Neural progenitor cell (in vitro differentiated cells): ENCODE measurements around the gene ZNF337. TPM values are rescaled to one million over a fixed set of nuclear protein-coding genes. Genes with fewer than 3 reads are reported as not detected.
"Not testable (repeated sequence)": the region's sequence is repeated elsewhere in the genome, so short reads cannot be mapped to it uniquely, and the experiment has no call there.

Experiments
- DNase-seq: peaks from one replicate; pipeline ENCODE4 v3.0.0-alpha.2; 2016; ENCODE audit warnings: low spot score
- H2AFZ ChIP-seq: fragments of 200-600 bp; sonication (generic); replicated peaks from 2 replicates; pipeline ENCODE4 v1.6.1; 2016; ENCODE audit warnings: antibody characterized with exemption
- H3F3A ChIP-seq: fragments of 200-600 bp; sonication (generic); 2 replicates; pipeline ENCODE4 v1.6.1; 2016; ENCODE audit warnings: antibody characterized with exemption, low read depth
- H3K27ac ChIP-seq: fragments of 200-600 bp; sonication (generic); 2 replicates; pipeline ENCODE4 v1.5.1; 2016; ENCODE audit warnings: mild to moderate bottlenecking
- H3K27me3 ChIP-seq: fragments of 200-600 bp; sonication (generic); 2 replicates; pipeline ENCODE4 v1.6.1; 2016; ENCODE audit warnings: mild to moderate bottlenecking, moderate library complexity
- H3K36me3 ChIP-seq: fragments of 200-600 bp; sonication (generic); 2 replicates; pipeline ENCODE4 v1.5.1; 2016
- H3K4me1 ChIP-seq: fragments of 200-600 bp; sonication (generic); 2 replicates; pipeline ENCODE4 v1.6.1; 2016; ENCODE audit warnings: mixed run types
- H3K4me2 ChIP-seq: fragments of 200-600 bp; sonication (generic); 2 replicates; pipeline ENCODE4 v1.6.1; 2016
- H3K4me3 ChIP-seq: fragments of 200-600 bp; sonication (generic); 2 replicates; pipeline ENCODE4 v1.5.1; 2016
- H3K79me2 ChIP-seq: fragments of 200-600 bp; sonication (generic); 2 replicates; pipeline ENCODE4 v1.6.1; 2016; ENCODE audit warnings: low read depth
- H3K9ac ChIP-seq: fragments of 200-600 bp; sonication (generic); 2 replicates; pipeline ENCODE4 v1.6.1; 2016
- H3K9me3 ChIP-seq: fragments of 200-600 bp; sonication (generic); 2 replicates; pipeline ENCODE4 v1.5.1; 2016; ENCODE audit warnings: low read depth
- H4K20me1 ChIP-seq: fragments of 200-600 bp; sonication (generic); 2 replicates; pipeline ENCODE4 v1.6.1; 2016; ENCODE audit warnings: low read depth
- H3K27ac Mint-ChIP-seq: 3 replicates; pipeline ENCODE4 v1.8.0; 2021; ENCODE audit warnings: mixed read lengths
- H3K27me3 Mint-ChIP-seq: 2 replicates; pipeline ENCODE4 v1.8.0; 2022; ENCODE audit warnings: low read depth, mild to moderate bottlenecking, inconsistent platforms, moderate library complexity, mixed read lengths; ENCODE audit not compliant: insufficient read depth
- H3K36me3 Mint-ChIP-seq: 3 replicates; pipeline ENCODE4 v1.8.0; 2021; ENCODE audit warnings: mixed read lengths
- H3K4me1 Mint-ChIP-seq: 3 replicates; pipeline ENCODE4 v1.8.0; 2021; ENCODE audit warnings: mixed read lengths
- H3K4me3 Mint-ChIP-seq: 3 replicates; pipeline ENCODE4 v1.8.0; 2021; ENCODE audit warnings: mild to moderate bottlenecking, moderate library complexity, mixed read lengths
- H3K9me3 Mint-ChIP-seq: 3 replicates; pipeline ENCODE4 v1.8.0; 2020; ENCODE audit warnings: mixed read lengths
- CTCF ChIP-seq: fragments of 200-600 bp; sonication (generic); IDR thresholded peaks from 2 replicates; pipeline ENCODE4 v1.5.1; 2017; ENCODE audit warnings: antibody characterized with exemption, mild to moderate bottlenecking
- EZH2 ChIP-seq: fragments of 200-600 bp; sonication (generic); IDR thresholded peaks from 2 replicates; pipeline ENCODE4 v1.6.1; 2017; ENCODE audit warnings: antibody characterized with exemption, mild to moderate bottlenecking, moderate library complexity
- EZH2phosphoT487 ChIP-seq: fragments of 200-600 bp; sonication (generic); IDR thresholded peaks from 2 replicates; pipeline ENCODE4 v1.6.1; 2017; ENCODE audit warnings: antibody characterized with exemption
- total RNA-seq: library from RNA; depleted of rRNA; stranded (reverse); fragments of >200 nt; gene quantifications from 2 replicates; pipeline ENCODE4 v1.2.3, GENCODE V29; 2015; ENCODE audit warnings: low replicate concordance

The ZNF337 gene
- total RNA-seq, 1 donor from 2014 or later, result 22.4 TPM

DNA sequence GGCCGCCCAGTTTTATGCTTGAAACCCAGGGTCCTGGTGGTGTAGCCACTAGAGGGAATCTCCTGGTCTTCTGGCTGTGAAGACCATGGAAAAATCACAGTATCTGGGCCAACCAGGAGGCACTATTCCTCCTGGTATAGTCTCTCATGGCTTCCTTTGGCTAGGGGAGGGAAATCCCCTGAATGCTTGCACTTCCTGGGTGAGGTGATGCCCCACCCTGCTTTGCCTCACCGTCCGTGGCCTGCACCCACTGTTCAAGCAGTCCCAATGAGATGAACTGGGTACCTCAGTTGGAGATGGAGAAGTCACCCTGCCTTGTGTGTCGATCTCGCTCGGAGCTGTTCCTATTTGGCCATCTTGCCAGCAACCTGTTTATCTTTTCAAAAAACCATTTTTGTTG is 10.1 kb upstream of the ZNF337 start:
- Mint-ChIP-seq H3K9me3 (peaks cover 33% of the 10 kb centered on the region), H3K27ac (no peak overlapping the region), H3K36me3 (no peaks in the 10 kb centered on the region), H3K4me3 (no peak overlapping the region), H3K4me1 (no peaks in the 10 kb centered on the region), H3K27me3 (peaks cover 4% of the 10 kb centered on the region)
- H3K9ac ChIP-seq, result no peak overlapping the region
- H3F3A ChIP-seq, result no peaks in the 10 kb centered on the region
- H3K4me3 ChIP-seq, result no peak overlapping the region
- no peaks in the 10 kb centered on the region for H3K36me3 ChIP-seq
- no peaks in the 10 kb centered on the region for H3K4me1 ChIP-seq
- H3K4me2 ChIP-seq, result no peak overlapping the region
- no peaks in the 10 kb centered on the region for H4K20me1 ChIP-seq
- H2AFZ ChIP-seq, result no peak overlapping the region
- H3K27ac ChIP-seq, result no peak overlapping the region
- no peak for DNase-seq
- no peaks in the 10 kb centered on the region for H3K27me3 ChIP-seq
- no peaks in the 10 kb centered on the region for H3K9me3 ChIP-seq
- no peaks in the 10 kb centered on the region for H3K79me2 ChIP-seq
- TF ChIP-seq EZH2 (no peak), CTCF (no peak), EZH2phosphoT487 (no peak)

GRCh38 chr20:25705830-25706351 is 9.2 kb upstream of the ZNF337 start:
- no peak overlapping the region for H2AFZ ChIP-seq
- DNase-seq, result no peak
- no peak overlapping the region for H3K4me2 ChIP-seq
- H3K9me3 ChIP-seq, result no peaks in the 10 kb centered on the region
- no peaks in the 10 kb centered on the region for H3K79me2 ChIP-seq
- H3K27me3 ChIP-seq, result no peaks in the 10 kb centered on the region
- H3K27ac ChIP-seq, result no peak overlapping the region
- Mint-ChIP-seq H3K4me1 (no peaks in the 10 kb centered on the region), H3K27ac (no peak overlapping the region), H3K4me3 (no peak overlapping the region), H3K36me3 (no peaks in the 10 kb centered on the region), H3K9me3 (peaks cover 35% of the 10 kb centered on the region), H3K27me3 (peaks cover 4% of the 10 kb centered on the region)
- no peaks in the 10 kb centered on the region for H3F3A ChIP-seq
- H3K4me1 ChIP-seq, result no peaks in the 10 kb centered on the region
- no peaks in the 10 kb centered on the region for H3K36me3 ChIP-seq
- TF ChIP-seq EZH2phosphoT487 (no peak), EZH2 (no peak), CTCF (no peak)
- H3K4me3 ChIP-seq, result no peak overlapping the region
- H4K20me1 ChIP-seq, result no peaks in the 10 kb centered on the region
- no peak overlapping the region for H3K9ac ChIP-seq

- not testable (repeated sequence) for H3K36me3 ChIP-seq, H3K79me2 ChIP-seq, H3K4me3 ChIP-seq
Observed at GRCh38 chr20:25704303-25704702, 7.7 kb upstream of the ZNF337 start.

GRCh38 chr20:25700835-25701234 is 4.2 kb upstream of the ZNF337 start:
- H3K4me3 ChIP-seq, H3K27me3 Mint-ChIP-seq, H3F3A ChIP-seq, H2AFZ ChIP-seq, H3K4me1 Mint-ChIP-seq, H3K4me3 Mint-ChIP-seq, H3K79me2 ChIP-seq, H3K9me3 ChIP-seq, H3K27ac Mint-ChIP-seq, H3K27ac ChIP-seq, H3K27me3 ChIP-seq, H3K4me1 ChIP-seq, H4K20me1 ChIP-seq, H3K9ac ChIP-seq, DNase-seq, H3K36me3 ChIP-seq, H3K4me2 ChIP-seq, H3K36me3 Mint-ChIP-seq: not testable (repeated sequence)
- peaks cover 31% of the 10 kb centered on the region for H3K9me3 Mint-ChIP-seq

More at GRCh38 chr20:25704303-25704702, 7.7 kb upstream of the ZNF337 start:
- not testable (repeated sequence) for H2AFZ ChIP-seq, H3K9ac ChIP-seq, H3F3A ChIP-seq, H3K27ac ChIP-seq, H3K9me3 ChIP-seq, H3K36me3 Mint-ChIP-seq, H3K27ac Mint-ChIP-seq, H3K4me1 Mint-ChIP-seq, H4K20me1 ChIP-seq, H3K4me1 ChIP-seq, DNase-seq, H3K4me3 Mint-ChIP-seq, H3K27me3 Mint-ChIP-seq, H3K4me2 ChIP-seq, H3K27me3 ChIP-seq
- peaks cover 34% of the 10 kb centered on the region for H3K9me3 Mint-ChIP-seq
